Astrocyte (in vitro differentiated cells and primary cell): ENCODE results near the gene MORN1.

Experiments
- CTCF ChIP-seq: IDR thresholded peaks from 2 replicates; pipeline ENCODE4 v1.5.1; 2011; ENCODE audit warnings: low read depth, mild to moderate bottlenecking, inconsistent platforms, low read length, moderate library complexity; ENCODE audit not compliant: insufficient read depth
- EZH2 ChIP-seq: IDR thresholded peaks from 2 replicates; pipeline ENCODE4 v1.6.1; 2012; ENCODE audit warnings: mild to moderate bottlenecking, low read length, inconsistent platforms; ENCODE audit not compliant: insufficient read depth

GRCh38 chr1:2375246-2375922 lies 16.0 kb downstream of the MORN1 start:
- no peak for TF ChIP-seq CTCF
- TF ChIP-seq EZH2: no peak
